Fibroblast of the aortic adventitia (primary cell): ENCODE measurements around the gene ALDH16A1. TPM values are rescaled to one million over a fixed set of nuclear protein-coding genes. Genes with fewer than 3 reads are reported as not detected.

Source experiments
- DNase-seq: peaks from one replicate; pipeline ENCODE4 v3.0.0-alpha.2; 2010; ENCODE audit warnings: low read depth
- H3K4me3 ChIP-seq: 2 replicates; pipeline ENCODE4 v1.5.1; 2011; ENCODE audit warnings: low read depth, mild to moderate bottlenecking, control low read depth, low read length, moderate library complexity
- CTCF ChIP-seq: IDR thresholded peaks from 2 replicates; pipeline ENCODE4 v1.5.1; 2011; ENCODE audit warnings: mild to moderate bottlenecking, low read length, control low read depth, inconsistent platforms; ENCODE audit not compliant: insufficient read depth
- total RNA-seq: library from RNA; depleted of rRNA; stranded (reverse); fragments of >200 nt; gene quantifications from 2 replicates; pipeline ENCODE4 v1.2.3, GENCODE V29; 2012; ENCODE audit warnings: low replicate concordance

Gene ALDH16A1
- total RNA-seq, 1 donor: 25.0 TPM

DNA sequence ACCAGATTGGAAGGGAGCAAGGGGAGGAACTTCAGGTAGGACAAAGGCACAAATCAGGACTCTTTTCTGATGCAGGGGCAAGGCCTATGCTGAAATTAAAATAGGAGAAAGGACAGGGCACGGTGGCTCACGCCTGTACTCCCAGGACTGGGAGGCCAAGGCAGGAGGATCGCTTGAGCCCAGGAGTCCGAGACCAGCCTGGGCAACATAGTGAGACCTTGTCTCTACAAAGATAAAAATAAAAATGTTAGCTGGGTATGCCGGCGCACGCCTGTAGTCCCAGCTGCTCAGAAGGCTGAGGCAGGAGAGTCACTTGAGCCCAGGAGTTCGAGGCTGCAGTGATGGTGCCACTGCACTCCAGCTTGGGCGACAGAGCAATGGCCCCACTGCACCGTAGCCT, 17.4 kb upstream of the ALDH16A1 start:
- DNase-seq: no peak
- H3K4me3 ChIP-seq: no peak overlapping the region
- TF ChIP-seq CTCF: no peak

- no peak overlapping the region for H3K4me3 ChIP-seq
- no peak for DNase-seq
- TF ChIP-seq CTCF: no peak
Measured at GRCh38 chr19:49436381-49437017, 16.5 kb upstream of the ALDH16A1 start.

- no peak for DNase-seq
- no peak for TF ChIP-seq CTCF
- no peak overlapping the region for H3K4me3 ChIP-seq
Measured at GRCh38 chr19:49437231-49437630, 15.8 kb upstream of the ALDH16A1 start.

- DNase-seq: no peak
- TF ChIP-seq CTCF: no peak
- no peak overlapping the region for H3K4me3 ChIP-seq
Measured at GRCh38 chr19:49438261-49438660, 14.8 kb upstream of the ALDH16A1 start.

- H3K4me3 ChIP-seq: no peak overlapping the region
- no peak for DNase-seq
Measured at GRCh38 chr19:49439836-49440235, 13.2 kb upstream of the ALDH16A1 start.

GRCh38 chr19:49440439-49441209, 12.4 kb upstream of the ALDH16A1 start:
- peak overlapping the region; percentile 28 for H3K4me3 ChIP-seq
- no peak for DNase-seq
- TF ChIP-seq CTCF: no peak

More at GRCh38 chr19:49439836-49440235, 13.2 kb upstream of the ALDH16A1 start:
- TF ChIP-seq CTCF: no peak
